Measurements from ENCODE around the gene APCDD1L. TPM values are rescaled to one million over a fixed set of nuclear protein-coding genes. Genes with fewer than 3 reads are reported as not detected.

Gene APCDD1L
- polyA plus RNA-seq, 1 donor from 2014 or later = not detected

- Histone ChIP-seq H3K27me3 (ENCODE audit: insufficient read depth, low read depth, low read length) (no peaks in the 10 kb centered on the region), H3K79me2 (replicated peaks; ENCODE audit: insufficient read depth, low read length) (no peaks in the 10 kb centered on the region), H3F3A (ENCODE audit: insufficient read depth, low read length, poor library complexity, severe bottlenecking) (no peaks in the 10 kb centered on the region), H3K9me3 (ENCODE audit: low read length) (no peaks in the 10 kb centered on the region), H3K9ac (ENCODE audit: low read length) (no peak overlapping the region), H4K20me1 (ENCODE audit: insufficient read depth) (no peaks in the 10 kb centered on the region), H3K4me3 (ENCODE audit: low read length) (no peak overlapping the region), H3K4me2 (ENCODE audit: low read length) (no peak overlapping the region), H2AFZ (ENCODE audit: low read depth, low read length) (no peak overlapping the region), H3K27ac (ENCODE audit: low read length) (no peak overlapping the region), H3K9me2 (ENCODE audit: insufficient read depth, low read length) (no peaks in the 10 kb centered on the region), H3K36me3 (ENCODE audit: insufficient read depth, low read length) (no peaks in the 10 kb centered on the region)
- TF ChIP-seq POLR2AphosphoS5 (IDR thresholded peaks at IDR 0.05) (no peak), REST (IDR thresholded peaks at IDR 0.05; ENCODE audit: borderline replicate concordance) (peak; percentile 23), TAF1 (IDR thresholded peaks at IDR 0.05; ENCODE audit: low read depth) (no peak)
These were observed 22.2 kb downstream of the APCDD1L start for GRCh38 chr20:58492795-58493524.

- no peak overlapping the region for H3K4me3 ChIP-seq (ENCODE audit: low read length)
- H3K27me3 ChIP-seq (ENCODE audit: insufficient read depth, low read depth, low read length) = no peaks in the 10 kb centered on the region
- no peaks in the 10 kb centered on the region for H4K20me1 ChIP-seq (ENCODE audit: insufficient read depth)
- no peak overlapping the region for H3K9ac ChIP-seq (ENCODE audit: low read length)
- no peaks in the 10 kb centered on the region for H3K36me3 ChIP-seq (ENCODE audit: insufficient read depth, low read length)
- no peaks in the 10 kb centered on the region for H3K9me2 ChIP-seq (ENCODE audit: insufficient read depth, low read length)
- H3K27ac ChIP-seq (ENCODE audit: low read length) = no peak overlapping the region
- no peaks in the 10 kb centered on the region for H3K79me2 ChIP-seq (replicated peaks; ENCODE audit: insufficient read depth, low read length)
- no peak for TF ChIP-seq POLR2AphosphoS5 (IDR thresholded peaks at IDR 0.05)
- no peak for TF ChIP-seq EP300 (conservative IDR thresholded peaks at IDR 0.05; ENCODE audit: poor library complexity, severe bottlenecking)
- no peak for TF ChIP-seq RAD21 (conservative IDR thresholded peaks at IDR 0.05)
- TF ChIP-seq EZH2 (IDR thresholded peaks at IDR 0.05; ENCODE audit: borderline replicate concordance, insufficient read depth, low read length, poor library complexity, severe bottlenecking) = no peak
- no peak for TF ChIP-seq SMC3 (conservative IDR thresholded peaks at IDR 0.05; ENCODE audit: poor library complexity)
- no peak for TF ChIP-seq REST (IDR thresholded peaks at IDR 0.05; ENCODE audit: borderline replicate concordance)
- no peak for TF ChIP-seq TAF1 (IDR thresholded peaks at IDR 0.05; ENCODE audit: low read depth)
- no peak for TF ChIP-seq CTCF (IDR thresholded peaks at IDR 0.05; ENCODE audit: poor library complexity, severe bottlenecking)
- no peak for TF ChIP-seq MXI1 (conservative IDR thresholded peaks at IDR 0.05; ENCODE audit: poor library complexity, severe bottlenecking)
- no peaks in the 10 kb centered on the region for H3F3A ChIP-seq (ENCODE audit: insufficient read depth, low read length, poor library complexity, severe bottlenecking)
- no peak overlapping the region for H2AFZ ChIP-seq (ENCODE audit: low read depth, low read length)
- H3K9me3 ChIP-seq (ENCODE audit: low read length) = no peaks in the 10 kb centered on the region
- H3K4me2 ChIP-seq (ENCODE audit: low read length) = no peak overlapping the region
These were observed 23.0 kb downstream of the APCDD1L start for GRCh38 chr20:58492074-58492718.

All from neural cell (in vitro differentiated cells).